ENCODE results near the gene FES.
"Not testable (repeated sequence)": the region's sequence is repeated elsewhere in the genome, so short reads cannot be mapped to it uniquely, and the experiment has no call there.

Gene FES

DNA sequence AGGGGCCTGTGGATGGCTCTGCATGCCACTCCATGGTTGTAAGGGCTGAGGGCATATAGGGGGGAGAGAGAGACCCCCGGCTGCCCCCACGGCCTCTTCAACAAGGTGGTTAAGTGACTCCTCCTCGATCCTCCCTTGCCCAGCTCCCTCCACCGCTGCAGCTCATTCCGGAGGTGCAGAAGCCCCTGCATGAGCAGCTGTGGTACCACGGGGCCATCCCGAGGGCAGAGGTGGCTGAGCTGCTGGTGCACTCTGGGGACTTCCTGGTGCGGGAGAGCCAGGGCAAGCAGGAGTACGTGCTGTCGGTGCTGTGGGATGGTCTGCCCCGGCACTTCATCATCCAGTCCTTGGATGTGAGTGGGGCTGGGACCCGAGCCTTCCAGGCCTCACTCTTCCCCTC lies 6.5 kb downstream of the FES start:
- DNase-seq (ENCODE audit: low spot score) = no peak

DNA sequence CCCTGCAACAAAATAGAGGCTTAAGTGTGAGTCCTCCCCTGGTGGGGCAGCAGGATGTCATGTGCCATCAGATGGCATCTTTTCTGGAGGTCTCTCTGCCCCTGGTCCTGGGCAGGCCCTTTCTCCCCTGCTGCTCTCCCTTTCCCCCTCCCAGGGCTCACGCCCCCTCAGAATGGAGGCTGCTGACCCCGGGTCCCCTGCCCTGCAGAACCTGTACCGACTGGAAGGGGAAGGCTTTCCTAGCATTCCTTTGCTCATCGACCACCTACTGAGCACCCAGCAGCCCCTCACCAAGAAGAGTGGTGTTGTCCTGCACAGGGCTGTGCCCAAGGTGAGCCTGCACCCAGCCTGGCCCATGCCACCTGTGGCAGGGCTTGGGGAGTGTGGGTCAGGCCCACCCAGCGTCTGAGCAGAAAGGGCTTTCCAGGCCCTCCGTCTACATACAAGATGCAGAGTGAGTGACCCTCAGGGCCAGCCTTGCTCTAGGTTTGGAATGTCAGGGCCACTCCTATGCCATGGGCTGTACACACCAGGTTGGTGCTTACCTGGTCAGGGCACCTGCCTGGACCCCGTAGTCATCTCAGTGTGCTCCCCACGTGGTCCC lies 7.1 kb downstream of the FES start:
- DNase-seq (ENCODE audit: low spot score) = no peak

DNA sequence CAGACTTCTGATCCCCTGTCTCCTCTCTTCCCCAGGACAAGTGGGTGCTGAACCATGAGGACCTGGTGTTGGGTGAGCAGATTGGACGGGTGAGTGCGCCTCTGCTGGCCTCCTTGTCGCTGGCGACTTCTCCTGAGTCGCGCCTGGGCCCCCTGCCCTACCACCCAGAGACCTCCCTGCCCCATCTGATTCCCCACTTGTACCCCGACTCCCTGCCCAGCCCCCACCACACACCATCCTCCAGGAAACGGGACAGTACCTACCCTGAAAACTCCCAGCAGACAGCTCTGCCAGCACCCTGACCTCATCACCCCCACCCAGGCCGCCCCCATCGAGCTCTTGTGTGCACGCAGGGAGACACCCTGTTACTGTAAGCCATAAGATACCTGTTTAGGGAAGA lies 7.7 kb downstream of the FES start:
- no peak for DNase-seq (ENCODE audit: low spot score)

DNA sequence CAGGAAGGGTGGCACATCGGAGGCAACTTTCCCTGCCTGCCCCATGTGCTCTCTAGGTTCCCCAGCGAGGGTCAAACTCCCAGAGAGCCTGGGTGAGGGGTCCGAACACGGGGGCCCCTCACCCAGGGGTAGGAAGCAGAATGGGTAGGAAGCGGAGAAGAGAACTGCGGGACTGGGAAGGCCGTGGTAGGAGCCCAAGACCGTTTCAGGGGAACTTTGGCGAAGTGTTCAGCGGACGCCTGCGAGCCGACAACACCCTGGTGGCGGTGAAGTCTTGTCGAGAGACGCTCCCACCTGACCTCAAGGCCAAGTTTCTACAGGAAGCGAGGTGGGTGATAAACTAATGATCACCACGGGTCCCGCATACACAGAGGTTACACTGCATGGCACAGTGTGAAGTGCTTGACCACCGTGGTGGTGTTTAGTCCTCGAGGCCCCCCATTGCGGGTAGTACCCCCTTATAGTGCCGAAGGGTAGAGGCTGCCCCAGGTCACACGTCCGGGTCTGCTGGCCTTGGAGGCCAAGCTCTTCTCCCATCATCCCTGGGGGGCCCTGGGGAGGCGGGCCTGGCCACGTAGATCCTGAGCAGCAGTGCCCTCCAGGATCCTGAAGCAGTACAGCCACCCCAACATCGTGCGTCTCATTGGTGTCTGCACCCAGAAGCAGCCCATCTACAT lies 8.3 kb downstream of the FES start:
- no peak for DNase-seq (ENCODE audit: low spot score)

DNA sequence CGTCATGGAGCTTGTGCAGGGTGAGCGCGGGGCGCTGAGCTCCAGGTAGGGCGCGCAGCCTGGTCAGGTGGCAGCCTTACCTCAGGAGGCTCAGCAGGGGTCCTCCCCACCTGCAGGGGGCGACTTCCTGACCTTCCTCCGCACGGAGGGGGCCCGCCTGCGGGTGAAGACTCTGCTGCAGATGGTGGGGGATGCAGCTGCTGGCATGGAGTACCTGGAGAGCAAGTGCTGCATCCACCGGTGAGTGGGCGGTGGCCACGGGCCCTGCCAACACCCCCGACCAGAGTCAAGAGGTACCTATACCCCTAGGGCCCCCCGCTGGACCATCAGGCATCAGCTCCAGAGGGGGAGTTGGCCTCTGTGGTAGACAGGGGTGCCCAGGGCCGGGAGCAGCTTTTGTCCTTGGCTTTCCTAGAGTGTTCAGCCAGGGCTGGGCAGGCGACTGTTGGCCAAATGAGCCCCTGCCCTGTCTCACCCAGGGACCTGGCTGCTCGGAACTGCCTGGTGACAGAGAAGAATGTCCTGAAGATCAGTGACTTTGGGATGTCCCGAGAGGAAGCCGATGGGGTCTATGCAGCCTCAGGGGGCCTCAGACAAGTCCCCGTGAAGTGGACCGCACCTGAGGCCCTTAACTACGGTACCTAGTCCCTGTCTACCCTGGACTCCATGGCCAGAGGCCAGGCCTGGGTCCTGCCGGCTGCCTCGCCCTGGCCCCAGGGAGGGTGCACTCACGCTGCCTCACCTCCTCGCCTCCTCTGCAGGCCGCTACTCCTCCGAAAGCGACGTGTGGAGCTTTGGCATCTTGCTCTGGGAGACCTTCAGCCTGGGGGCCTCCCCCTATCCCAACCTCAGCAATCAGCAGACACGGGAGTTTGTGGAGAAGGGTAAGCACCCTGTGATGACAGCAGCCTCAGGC lies 9.1 kb downstream of the FES start:
- DNase-seq (ENCODE audit: low spot score) = peak; percentile 69

DNA sequence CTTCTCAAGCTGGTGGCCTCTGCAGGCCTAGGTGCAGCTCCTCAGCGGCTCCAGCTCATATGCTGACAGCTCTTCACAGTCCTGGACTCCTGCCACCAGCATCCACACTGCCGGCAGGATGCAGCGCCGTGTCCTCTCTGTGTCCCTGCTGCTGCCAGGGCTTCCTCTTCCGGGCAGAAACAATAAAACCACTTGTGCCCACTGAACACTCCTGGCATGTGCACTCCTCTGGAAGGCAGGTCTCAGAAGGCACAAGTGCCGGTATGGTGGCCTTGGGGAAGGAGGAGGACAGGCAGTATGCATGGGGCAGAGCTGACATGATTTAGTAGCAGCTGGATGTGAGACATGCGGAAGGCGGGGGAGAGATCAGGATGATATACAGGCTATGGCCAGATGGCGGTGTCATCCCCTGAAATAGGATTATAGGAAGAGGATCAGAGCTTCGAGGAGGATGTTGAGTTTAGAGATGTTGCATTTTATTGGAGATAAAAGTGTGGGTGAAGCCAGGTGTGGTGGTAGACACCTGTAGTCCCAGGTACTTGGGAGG lies 11.3 kb downstream of the FES start:
- DNase-seq (ENCODE audit: low spot score) = peak; percentile 83

DNA sequence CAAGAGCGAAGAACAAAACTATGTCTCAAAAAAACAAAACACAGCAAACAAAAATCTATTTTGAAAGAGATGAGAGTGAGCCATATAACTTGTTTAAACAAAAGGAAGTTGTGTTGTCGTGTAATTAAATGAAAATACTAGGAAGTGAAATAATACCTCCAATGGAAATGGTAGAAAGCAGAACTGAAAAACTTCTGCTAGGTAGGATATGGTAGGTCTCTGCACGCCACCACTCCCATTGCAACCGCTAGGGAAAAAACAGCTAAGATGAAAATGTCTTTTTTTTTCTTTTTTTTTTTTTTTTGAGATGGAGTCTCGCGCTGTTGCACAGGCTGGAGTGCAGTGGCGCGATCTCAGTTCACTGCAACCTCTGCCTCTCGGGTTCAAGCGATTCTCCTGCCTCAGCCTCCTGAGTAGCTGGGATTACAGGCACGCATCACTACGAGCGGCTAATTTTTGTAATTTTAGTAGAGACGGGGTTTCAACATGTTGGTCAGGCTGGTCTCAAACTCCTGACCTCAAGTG lies 12.9 kb downstream of the FES start:
- not testable (repeated sequence) for DNase-seq (ENCODE audit: low spot score)

DNA sequence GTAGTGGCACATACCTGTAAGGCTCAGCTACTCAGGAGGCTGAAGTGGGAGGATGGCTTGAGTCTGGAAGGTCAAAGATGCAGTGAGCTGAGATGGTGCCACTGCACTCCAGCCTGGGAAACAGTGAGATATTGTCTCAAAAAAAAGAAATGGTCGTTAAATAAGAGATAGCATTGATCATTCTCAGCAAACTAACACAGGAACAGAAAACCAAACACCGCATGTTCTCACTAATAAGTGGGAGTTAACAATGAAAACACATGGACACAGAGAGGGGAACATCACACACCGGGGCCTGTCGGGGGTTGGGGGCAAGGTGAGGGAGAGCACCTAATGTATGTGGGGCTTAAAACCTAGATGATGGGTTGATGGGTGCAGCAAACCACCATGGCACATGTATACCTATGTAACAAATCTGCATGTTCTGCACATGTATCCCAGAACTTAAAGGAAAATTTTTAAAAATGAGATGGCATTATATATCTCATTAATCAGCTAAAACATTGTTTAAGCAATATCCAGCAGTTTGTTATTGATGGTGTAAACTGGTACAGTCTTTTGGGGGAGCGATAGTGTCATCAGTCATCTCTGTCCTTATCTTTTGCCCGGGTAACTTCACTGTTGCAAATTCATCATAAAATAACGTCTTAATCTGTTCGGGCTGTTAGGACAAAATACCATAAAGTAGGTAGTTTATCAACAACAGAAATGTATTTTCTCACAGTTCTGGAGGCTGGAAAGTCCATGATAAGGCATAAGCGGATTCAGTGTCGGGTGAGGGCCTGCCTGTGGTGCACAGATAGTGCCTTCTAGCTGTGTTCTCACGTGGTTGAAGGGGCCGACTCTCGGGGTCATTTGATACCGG lies 17.1 kb downstream of the FES start:
- DNase-seq (ENCODE audit: low spot score) = no peak

DNA sequence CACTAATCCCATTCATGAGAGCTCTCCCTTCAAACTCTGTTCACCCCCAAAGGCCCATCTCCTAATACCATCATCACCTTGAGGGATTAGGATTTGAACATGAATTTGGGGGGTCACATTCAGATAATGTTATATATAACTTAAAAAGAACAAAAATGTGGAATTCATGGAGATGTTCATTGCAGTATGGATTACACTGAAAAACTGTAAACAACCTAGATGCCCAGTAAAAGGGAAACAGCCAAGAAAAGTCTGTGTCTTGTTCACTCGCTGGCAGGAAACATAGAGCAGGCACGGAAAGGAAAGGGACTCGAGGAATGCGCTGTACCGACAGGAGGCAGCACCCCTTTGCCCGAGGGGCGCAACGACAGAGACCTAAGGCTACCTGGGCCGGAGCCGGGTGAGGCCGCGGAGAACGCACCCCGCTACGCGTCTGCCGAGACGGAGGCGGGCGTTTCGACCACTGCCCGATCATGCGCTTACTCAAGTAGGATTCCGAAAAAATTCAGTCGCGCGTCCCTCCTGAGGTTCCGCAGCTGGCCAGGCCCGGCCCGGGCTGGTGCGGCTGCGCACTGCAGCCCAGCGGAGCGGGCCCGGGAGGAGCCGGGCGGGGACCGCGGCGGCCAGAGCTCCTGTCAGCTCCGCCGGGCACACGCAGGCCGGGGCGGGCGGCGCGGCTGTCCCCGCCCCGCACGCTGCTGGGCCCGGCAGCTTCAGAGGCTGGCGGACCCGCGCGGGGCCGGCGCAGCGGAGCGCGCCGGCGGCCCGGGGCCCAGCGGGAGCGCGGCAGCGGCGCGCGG lies 17.9 kb downstream of the FES start:
- peak; percentile 69 for DNase-seq (ENCODE audit: low spot score)

DNA sequence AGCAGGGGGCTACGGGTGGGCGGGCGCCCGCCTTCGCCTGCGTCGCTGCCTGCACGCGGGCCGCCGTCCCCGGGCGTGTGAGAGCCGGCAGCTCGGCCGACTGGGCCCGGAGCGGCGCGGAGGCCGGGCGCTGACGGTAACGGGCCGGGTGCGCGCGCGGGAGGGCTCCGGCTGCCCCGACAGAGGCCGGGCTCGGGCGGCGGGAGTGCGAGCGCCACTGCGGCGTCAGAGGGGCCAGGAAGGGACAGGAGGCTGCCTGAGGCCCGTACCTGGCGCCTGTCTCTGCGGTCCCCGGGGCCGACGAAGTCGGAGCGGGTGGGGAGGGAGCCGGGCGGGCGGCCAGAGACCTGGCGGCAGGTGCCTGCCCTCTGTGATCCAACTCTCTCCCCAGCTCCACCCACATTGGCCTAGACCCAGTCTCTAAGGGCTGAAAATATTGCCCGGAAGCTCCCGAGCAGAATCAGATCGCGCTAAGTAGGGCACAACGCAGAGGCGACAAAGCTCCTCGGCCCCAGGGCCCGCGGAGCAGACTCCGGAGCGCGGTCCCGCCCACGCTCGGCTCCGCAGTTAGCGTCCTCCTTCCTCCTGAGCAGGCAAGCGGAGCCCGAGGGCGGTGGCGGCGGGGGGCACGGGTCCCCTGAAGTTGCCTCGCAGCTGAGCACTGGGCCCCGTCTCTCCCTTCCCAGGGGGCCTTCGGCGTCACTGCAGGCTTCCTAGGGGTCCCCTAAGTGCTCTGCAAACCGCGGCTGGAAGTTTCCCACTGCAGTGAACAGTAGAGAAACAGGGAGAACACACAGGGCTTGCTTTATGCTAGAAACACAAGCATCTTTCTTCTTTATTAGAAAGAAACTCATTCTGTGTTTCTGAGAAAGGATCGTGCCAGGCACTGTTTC lies 18.8 kb downstream of the FES start, which contains the start of gene MAN2A2:
Gene MAN2A2 (plus strand): TSS at position 463 of the 893 bp plus-strand sequence. CDS start 906 bp downstream, outside the sequence.
- peak; percentile 51 for DNase-seq (ENCODE audit: low spot score)

DNA sequence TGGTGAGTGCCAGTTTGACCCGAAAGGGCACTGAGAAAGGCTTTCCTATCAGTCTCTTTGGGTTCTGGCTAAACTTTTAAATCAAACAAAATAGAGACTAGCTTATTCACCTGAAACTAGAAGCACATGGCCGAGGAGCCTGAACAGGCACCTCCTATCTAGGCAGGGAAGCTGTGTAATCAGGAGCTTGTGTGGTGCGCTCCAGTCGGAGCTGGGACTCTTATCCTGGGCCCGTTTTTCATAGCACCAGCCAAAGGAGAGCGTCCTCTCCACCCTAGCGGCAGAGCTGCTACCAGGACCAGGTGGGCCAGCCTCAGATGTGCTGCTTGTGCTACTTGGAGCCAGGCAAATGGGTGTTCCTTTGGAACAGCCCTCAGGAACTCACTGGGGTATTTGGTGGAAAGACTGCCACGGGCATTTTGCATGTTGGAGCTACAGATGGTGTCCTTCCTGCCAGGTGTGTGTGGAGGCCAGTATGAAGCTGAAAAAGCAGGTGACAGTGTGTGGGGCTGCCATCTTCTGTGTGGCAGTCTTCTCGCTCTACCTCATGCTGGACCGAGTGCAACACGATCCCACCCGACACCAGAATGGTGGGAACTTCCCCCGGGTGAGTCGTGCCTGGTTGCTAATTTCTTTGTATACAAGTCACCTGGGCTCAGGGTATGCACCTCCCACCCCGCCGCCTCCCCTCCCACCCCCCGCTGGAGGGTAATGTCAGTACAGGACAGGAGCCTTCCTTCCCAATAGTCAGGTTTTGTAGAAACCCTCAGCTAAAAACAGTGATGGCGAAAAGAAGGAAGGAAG lies 19.6 kb downstream of the FES start:
- DNase-seq (ENCODE audit: low spot score) = peak; percentile 40

DNA sequence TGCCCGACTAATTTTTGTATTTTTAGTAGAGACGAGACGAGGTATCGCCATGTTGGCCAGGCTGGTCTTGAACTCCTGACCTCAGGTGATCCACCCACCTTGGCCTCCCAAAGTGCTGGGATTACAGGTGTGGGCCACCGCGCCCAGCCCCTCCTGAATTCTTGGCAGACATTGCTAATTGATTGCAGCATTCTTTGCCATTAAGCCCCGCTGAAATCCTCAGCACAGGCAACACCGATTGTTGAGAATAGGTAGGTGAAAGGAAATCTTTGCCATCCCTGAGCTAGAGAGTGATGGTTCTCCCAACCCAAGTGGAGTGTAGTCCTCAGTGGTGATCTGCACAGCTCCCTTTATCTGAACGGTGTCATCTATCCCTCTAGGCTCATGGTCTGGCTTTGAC lies 20.4 kb downstream of the FES start:
- no peak for DNase-seq (ENCODE audit: low spot score)

DNA sequence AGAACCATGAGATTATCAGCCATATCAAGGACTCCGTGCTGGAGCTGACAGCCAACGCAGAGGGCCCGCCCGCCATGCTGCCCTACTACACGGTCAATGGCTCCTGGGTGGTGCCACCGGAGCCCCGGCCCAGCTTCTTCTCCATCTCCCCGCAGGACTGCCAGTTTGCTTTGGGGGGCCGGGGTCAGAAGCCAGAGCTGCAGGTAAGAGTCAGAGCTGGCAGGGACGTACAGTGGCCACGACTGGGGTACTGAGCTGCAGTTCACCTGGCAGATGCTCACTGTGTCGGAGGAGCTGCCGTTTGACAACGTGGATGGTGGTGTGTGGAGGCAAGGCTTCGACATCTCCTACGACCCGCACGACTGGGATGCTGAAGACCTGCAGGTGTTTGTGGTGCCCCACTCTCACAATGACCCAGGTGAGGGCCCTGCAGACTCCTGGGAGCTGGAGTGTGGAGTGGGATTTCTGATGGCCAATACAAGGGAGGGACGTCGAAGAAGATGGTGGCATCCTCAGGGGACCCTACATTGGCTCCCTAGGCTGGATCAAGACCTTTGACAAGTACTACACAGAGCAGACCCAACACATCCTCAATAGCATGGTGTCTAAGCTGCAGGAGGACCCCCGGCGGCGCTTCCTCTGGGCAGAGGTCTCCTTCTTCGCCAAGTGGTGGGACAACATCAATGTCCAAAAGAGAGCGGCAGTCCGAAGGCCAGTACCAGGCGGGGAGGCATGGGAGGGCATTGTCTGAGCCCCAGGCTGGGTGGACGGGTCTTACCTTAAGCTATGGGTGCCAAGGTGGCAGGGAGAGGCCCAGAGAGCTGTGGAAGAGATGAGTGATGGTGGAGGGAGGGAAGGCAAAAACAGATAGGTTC lies 21.2 kb downstream of the FES start:
- no peak for DNase-seq (ENCODE audit: low spot score)

DNA sequence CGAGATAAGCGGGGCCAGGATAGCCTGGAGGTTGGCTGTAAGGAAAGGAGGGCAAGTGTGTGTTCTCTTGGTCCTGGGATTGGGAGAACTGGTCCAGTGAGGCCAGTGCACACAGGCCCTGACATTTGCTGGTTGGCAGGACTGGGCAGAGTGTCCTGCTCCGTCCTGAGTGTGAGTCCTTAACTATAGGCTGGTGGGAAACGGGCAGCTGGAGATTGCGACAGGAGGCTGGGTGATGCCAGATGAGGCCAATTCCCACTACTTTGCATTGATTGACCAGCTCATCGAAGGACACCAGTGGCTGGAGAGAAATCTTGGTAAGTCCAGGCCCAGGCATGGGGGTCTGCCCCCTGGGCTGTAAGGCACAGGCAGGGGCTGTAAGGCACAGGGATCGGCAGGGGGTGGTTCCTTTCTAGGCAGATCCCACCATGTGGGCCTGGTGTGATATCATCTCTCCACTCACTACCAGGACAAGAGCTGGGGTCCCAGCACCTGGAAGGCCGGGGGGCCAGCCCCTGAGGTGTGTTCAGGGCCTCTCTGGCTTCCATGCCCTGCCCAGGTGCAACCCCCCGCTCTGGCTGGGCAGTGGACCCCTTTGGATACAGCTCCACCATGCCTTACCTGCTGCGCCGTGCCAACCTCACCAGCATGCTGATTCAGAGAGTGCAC lies 22.0 kb downstream of the FES start:
- DNase-seq (ENCODE audit: low spot score) = no peak

DNA sequence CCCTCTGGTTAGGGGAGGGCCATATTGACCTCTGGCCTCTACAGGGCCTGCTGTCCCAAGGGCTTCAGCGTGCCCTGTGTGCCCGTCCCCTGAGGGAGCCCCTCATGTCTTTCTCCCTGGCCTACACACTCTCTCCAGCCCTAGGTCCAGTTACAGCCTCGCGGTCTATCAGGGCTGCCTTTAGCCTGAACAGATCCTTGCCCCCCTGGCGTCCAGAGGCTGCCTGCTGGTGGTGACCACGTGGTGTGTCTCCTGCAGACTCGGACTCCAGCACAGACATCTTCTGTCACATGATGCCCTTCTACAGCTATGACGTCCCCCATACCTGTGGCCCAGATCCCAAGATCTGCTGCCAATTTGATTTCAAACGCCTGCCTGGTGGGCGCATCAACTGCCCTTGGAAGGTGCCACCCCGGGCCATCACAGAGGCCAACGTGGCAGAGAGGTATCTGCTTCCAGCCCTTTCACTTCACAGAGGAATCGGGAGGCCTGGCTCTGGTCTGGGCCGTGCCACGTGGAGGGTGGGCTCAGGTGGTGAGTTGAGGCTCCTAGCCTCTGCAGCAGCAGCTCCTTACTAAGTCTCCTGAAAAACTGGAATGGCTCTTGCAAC lies 22.9 kb downstream of the FES start:
- DNase-seq (ENCODE audit: low spot score) = no peak

DNA sequence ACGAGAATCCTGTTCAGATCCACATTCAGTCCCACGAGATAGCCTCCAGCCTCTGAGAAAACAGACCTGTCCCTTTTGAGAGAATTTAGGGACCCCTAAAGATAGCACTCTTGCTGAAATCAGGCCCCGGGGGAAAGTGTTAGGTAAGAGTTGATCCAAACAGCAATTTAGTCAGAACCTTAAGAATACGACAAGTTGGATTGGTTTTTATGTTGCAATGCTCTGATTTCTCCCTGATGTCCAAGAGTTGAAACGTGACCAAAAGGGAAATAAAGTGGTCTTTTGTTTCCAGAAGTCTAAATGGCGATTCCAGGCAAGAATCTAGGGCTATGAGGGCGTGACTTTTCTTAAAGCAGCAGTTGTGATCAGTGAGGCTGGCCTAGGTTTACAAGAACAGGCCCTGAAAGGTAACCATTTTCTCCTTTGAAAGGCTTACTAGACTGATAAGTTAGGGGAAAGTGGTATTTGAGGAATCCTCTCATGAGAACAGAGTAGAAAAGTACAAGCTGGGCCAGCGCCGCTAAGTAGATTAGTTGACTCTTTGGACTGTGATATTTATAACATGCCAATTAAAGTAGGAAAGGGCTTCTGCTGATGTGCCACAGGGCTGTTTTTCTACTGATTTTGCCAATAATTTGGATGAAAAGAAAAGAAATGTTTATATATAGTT lies 23.7 kb downstream of the FES start:
- no peak for DNase-seq (ENCODE audit: low spot score)

Measured in SK-N-DZ (cell line).